ENCODE measurements around the gene ZNF362.

The ZNF362 gene

GRCh38 chr1:33269621-33270020, 13.3 kb downstream of the ZNF362 start:
- no peak for DNase-seq

GRCh38 chr1:33270379-33270778, 14.1 kb downstream of the ZNF362 start:
- no peak for DNase-seq

- no peak for DNase-seq
Measured at GRCh38 chr1:33270808-33271465, 14.6 kb downstream of the ZNF362 start.

- no peak for DNase-seq
Measured at GRCh38 chr1:33271666-33272505, 15.6 kb downstream of the ZNF362 start.

- DNase-seq = no peak
Measured at GRCh38 chr1:33272509-33272908, 16.2 kb downstream of the ZNF362 start.

GRCh38 chr1:33272930-33273329, 16.6 kb downstream of the ZNF362 start:
- no peak for DNase-seq

- DNase-seq = no peak
Measured at GRCh38 chr1:33273406-33273805, 17.1 kb downstream of the ZNF362 start.

- DNase-seq = no peak
Measured at GRCh38 chr1:33273961-33274371, 17.7 kb downstream of the ZNF362 start.

GRCh38 chr1:33274446-33274845, 18.2 kb downstream of the ZNF362 start:
- DNase-seq = no peak

- no peak for DNase-seq
Measured at GRCh38 chr1:33275195-33275594, 18.9 kb downstream of the ZNF362 start.

GRCh38 chr1:33275706-33276572, 19.6 kb downstream of the ZNF362 start:
- DNase-seq = no peak

- no peak for DNase-seq
Measured at GRCh38 chr1:33276573-33277298, 20.4 kb downstream of the ZNF362 start.

- DNase-seq = no peak
Measured at GRCh38 chr1:33277488-33278084, 21.3 kb downstream of the ZNF362 start.

- DNase-seq = no peak
Measured at GRCh38 chr1:33280091-33280661, 23.9 kb downstream of the ZNF362 start.

GRCh38 chr1:33281554-33282303, 25.4 kb downstream of the ZNF362 start:
- DNase-seq = no peak

GRCh38 chr1:33282791-33283190, 26.5 kb downstream of the ZNF362 start:
- DNase-seq = no peak

- no peak for DNase-seq
Measured at GRCh38 chr1:33284049-33284448, 27.8 kb downstream of the ZNF362 start.

GRCh38 chr1:33286451-33287185, 30.3 kb downstream of the ZNF362 start:
- DNase-seq = no peak

- no peak for DNase-seq
Measured at GRCh38 chr1:33287317-33287716, 31.0 kb downstream of the ZNF362 start.

Data from 8988T (cell line).